ENCODE data around the gene FAM180B. TPM values are rescaled to one million over a fixed set of nuclear protein-coding genes. Genes with fewer than 3 reads are reported as not detected.

FAM180B gene
- total RNA-seq, 1 donor = not detected

- TF ChIP-seq CTCF (IDR thresholded peaks at IDR 0.05; ENCODE audit: insufficient read depth, low read depth, low read length) = no peak
- H3K4me3 ChIP-seq (ENCODE audit: low read depth, low read length) = peak overlapping the region; percentile 49
- no peak for DNase-seq (ENCODE audit: low read depth)
Observed at GRCh38 chr11:47589977-47590861, 3.7 kb downstream of the FAM180B start.

DNA sequence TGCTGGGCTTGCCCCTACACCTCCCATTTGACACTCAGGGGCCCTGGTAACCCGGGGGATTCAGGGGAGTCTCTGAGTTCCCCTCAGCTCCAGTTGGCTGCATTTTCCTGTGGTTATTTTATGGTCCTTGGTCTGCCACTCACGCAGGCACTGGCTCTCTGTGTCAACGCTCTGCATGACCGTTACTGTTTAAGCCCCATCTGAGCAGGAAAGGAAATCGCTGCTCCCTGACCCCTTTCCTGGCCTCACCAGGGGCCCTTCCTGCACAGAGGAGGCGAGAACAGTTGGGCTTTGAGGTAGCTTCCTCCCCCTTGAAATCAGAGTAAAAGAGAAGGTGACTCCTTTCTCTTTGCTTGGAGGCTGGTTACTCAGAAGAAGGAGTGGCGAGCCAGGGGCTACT lies 5.3 kb downstream of the FAM180B start:
- DNase-seq (ENCODE audit: low read depth) = no peak
- TF ChIP-seq CTCF (IDR thresholded peaks at IDR 0.05; ENCODE audit: insufficient read depth, low read depth, low read length) = no peak
- H3K4me3 ChIP-seq (ENCODE audit: low read depth, low read length) = no peak overlapping the region

DNA sequence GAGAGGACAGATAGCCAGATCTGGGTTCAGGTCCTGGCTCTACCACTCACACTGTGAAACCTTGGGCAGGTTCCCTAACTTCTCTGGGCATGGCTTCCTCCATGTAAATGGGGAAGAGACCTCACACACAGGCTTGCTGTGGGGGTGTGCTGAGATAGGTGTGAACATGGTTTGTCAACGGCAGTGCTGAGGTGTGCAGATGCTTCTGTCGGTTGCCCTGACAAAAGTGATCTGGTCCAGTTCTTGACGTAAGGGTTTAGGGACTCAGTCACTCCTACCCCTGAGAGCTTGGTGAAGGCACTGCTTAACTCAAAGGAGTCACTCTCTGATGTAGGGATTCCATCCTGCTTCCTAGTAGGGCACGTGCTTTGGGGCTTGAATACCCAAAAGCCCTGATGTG lies 5.8 kb downstream of the FAM180B start:
- no peak overlapping the region for H3K4me3 ChIP-seq (ENCODE audit: low read depth, low read length)
- TF ChIP-seq CTCF (IDR thresholded peaks at IDR 0.05; ENCODE audit: insufficient read depth, low read depth, low read length) = no peak
- no peak for DNase-seq (ENCODE audit: low read depth)

DNA sequence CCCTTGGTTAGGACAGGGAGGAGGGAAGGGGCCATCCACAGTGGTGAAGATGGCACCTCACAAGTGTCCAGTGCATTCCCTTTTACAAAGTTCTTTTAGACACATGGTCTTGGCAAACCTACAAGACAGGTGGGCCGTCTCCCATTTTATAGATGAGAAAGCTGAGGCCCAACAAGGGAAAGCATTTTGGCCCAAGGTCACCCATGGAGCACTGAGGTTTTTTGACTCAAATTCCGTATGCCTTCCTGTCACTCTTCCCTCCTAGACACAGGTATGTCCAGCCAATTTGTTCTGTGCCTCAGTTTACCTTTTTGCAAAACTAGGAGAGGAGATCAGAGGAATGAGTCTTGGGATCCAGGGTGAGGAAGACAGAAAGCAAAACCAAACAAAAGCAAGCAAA lies 6.5 kb downstream of the FAM180B start:
- no peak for DNase-seq (ENCODE audit: low read depth)
- TF ChIP-seq CTCF (IDR thresholded peaks at IDR 0.05; ENCODE audit: insufficient read depth, low read depth, low read length) = no peak
- no peak overlapping the region for H3K4me3 ChIP-seq (ENCODE audit: low read depth, low read length)

DNA sequence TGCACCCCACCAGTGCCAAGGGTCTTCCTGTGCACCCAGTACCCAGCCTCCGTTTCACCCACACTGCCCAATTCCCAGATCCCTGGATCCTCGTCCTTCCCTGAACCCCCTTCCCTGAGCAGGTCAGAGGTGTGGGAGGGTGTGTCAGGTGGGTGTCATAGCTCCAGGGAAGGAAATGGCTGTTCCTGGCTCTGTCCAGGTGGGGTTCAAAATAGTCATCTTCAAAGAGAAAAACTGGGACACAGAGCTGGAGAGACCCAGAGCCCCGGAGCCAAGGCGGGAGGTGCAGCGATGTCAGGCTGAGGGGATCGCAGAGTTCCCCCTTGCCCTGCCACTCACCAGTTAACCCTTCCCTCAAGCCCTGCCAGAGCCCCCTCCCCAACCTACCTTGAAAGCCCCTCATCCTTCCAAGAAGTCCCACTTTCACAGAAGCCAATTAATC lies 7.0 kb downstream of the FAM180B start:
- H3K4me3 ChIP-seq (ENCODE audit: low read depth, low read length) = peak overlapping the region; percentile 43
- no peak for TF ChIP-seq CTCF (IDR thresholded peaks at IDR 0.05; ENCODE audit: insufficient read depth, low read depth, low read length)
- DNase-seq (ENCODE audit: low read depth) = no peak

- H3K4me3 ChIP-seq (ENCODE audit: low read depth, low read length) = peak within 1 kb of the TSS; percentile 43
- DNase-seq (ENCODE audit: low read depth) = no peak
- TF ChIP-seq CTCF (IDR thresholded peaks at IDR 0.05; ENCODE audit: insufficient read depth, low read depth, low read length) = no peak
Observed at GRCh38 chr11:47593934-47594855, 7.7 kb downstream of the FAM180B start, which contains the start of gene C1QTNF4. Gene C1QTNF4, minus strand, starts transcription at chr11:47594411. Its CDS starts 3,601 bp downstream, at chr11:47590810.

All from fibroblast of villous mesenchyme (primary cell).